RWPE2 (cell line): ENCODE data around the gene PGF.
"Not testable (repeated sequence)": the region's sequence is repeated elsewhere in the genome, so short reads cannot be mapped to it uniquely, and the experiment has no call there.

Experiments used
- ATAC-seq: fragments of 200-7000 bp; cut with Tn5 transposase; 3 replicates; pipeline ENCODE4 v1.9.1; 2021; ENCODE audit warnings: low read depth
- DNase-seq: peaks from one replicate; pipeline ENCODE4 v3.0.0-alpha.2; 2020; ENCODE audit warnings: low spot score
- H3K27ac ChIP-seq: fragments of 450-650 bp; 2 replicates; pipeline ENCODE4 v1.5.1; 2017; ENCODE audit warnings: mild to moderate bottlenecking; ENCODE audit not compliant: poor library complexity, severe bottlenecking
- H3K27me3 ChIP-seq: fragments of 250-450 bp; sonication (Bioruptor Pico); 2 replicates; pipeline ENCODE4 v1.5.1; 2021; ENCODE audit warnings: mild to moderate bottlenecking, moderate library complexity; ENCODE audit not compliant: insufficient read depth, poor library complexity, severe bottlenecking
- H3K36me3 ChIP-seq: fragments of 250-450 bp; sonication (Bioruptor Pico); 2 replicates; pipeline ENCODE4 v1.5.1; 2020; ENCODE audit warnings: low read depth, mild to moderate bottlenecking, moderate library complexity
- H3K4me1 ChIP-seq: fragments of 250-450 bp; sonication (Bioruptor Pico); 2 replicates; pipeline ENCODE4 v1.5.1; 2021; ENCODE audit warnings: mild to moderate bottlenecking, moderate library complexity; ENCODE audit not compliant: insufficient read depth, poor library complexity, severe bottlenecking
- H3K4me3 ChIP-seq: fragments of 250-450 bp; sonication (Bioruptor Pico); 2 replicates; pipeline ENCODE4 v1.5.1; 2021; ENCODE audit warnings: mild to moderate bottlenecking, moderate library complexity; ENCODE audit not compliant: severe bottlenecking
- H3K9me3 ChIP-seq: fragments of 250-450 bp; sonication (Bioruptor Pico); 2 replicates; pipeline ENCODE4 v1.5.1; 2021; ENCODE audit warnings: mild to moderate bottlenecking, moderate library complexity; ENCODE audit not compliant: severe bottlenecking
- TF ChIP-seq, protein P1 (sequence below): fragments of 450-650 bp; IDR thresholded peaks from one replicate; pipeline ENCODE4 v1.5.1; 2017; ENCODE audit warnings: mild to moderate bottlenecking, moderate library complexity; ENCODE audit not compliant: poor library complexity, severe bottlenecking

Gene PGF

DNA sequence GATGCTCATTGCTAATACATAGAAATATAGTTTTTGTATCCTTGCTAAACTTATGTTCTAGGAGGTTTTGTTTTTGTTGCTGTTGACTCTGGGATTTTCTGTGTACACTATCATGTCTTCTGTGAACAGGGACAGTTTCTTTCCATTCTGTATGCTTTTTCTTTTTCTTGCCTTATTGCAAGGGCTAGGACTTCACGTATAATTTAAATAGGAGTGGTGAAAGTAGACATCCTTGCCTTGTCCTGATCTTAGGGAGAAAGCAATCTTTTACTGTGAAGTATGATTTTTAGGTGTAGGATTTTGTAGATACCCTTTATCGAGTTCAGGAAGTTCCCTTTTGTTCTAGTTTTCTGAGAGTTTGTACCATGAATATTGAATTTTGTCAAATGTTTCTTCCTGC, 45.9 kb upstream of the PGF start:
- TF ChIP-seq, protein P1, sequence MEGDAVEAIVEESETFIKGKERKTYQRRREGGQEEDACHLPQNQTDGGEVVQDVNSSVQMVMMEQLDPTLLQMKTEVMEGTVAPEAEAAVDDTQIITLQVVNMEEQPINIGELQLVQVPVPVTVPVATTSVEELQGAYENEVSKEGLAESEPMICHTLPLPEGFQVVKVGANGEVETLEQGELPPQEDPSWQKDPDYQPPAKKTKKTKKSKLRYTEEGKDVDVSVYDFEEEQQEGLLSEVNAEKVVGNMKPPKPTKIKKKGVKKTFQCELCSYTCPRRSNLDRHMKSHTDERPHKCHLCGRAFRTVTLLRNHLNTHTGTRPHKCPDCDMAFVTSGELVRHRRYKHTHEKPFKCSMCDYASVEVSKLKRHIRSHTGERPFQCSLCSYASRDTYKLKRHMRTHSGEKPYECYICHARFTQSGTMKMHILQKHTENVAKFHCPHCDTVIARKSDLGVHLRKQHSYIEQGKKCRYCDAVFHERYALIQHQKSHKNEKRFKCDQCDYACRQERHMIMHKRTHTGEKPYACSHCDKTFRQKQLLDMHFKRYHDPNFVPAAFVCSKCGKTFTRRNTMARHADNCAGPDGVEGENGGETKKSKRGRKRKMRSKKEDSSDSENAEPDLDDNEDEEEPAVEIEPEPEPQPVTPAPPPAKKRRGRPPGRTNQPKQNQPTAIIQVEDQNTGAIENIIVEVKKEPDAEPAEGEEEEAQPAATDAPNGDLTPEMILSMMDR: no peak
- H3K27ac ChIP-seq: no peak overlapping the region
- H3K4me1 ChIP-seq: peaks cover 23% of the 10 kb centered on the region
- DNase-seq: no peak
- peaks cover 24% of the 10 kb centered on the region for H3K36me3 ChIP-seq
- no peak for ATAC-seq
- H3K9me3 ChIP-seq: no peaks in the 10 kb centered on the region
- H3K4me3 ChIP-seq: no peak overlapping the region
- no peaks in the 10 kb centered on the region for H3K27me3 ChIP-seq

DNA sequence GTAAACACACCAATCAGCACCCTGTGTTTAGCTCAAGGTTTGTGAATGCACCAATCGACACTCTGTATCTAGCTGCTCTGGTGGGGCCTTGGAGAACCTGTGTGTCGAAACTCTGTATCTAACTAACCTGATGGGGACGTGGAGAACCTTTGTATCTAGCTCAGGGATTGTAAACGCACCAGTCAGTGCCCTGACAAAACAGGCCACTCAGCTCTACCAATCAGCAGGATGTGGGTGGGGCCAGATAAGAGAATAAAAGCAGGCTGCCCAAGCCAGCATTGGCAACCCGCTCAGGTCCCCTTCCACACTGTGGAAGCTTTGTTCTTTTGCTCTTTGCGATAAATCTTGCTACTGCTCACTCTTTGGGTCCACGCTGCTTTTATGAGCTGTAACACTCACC, 40.4 kb upstream of the PGF start:
- not testable (repeated sequence) for H3K9me3 ChIP-seq, H3K36me3 ChIP-seq, H3K27ac ChIP-seq, H3K27me3 ChIP-seq, DNase-seq, ATAC-seq, H3K4me1 ChIP-seq, H3K4me3 ChIP-seq

DNA sequence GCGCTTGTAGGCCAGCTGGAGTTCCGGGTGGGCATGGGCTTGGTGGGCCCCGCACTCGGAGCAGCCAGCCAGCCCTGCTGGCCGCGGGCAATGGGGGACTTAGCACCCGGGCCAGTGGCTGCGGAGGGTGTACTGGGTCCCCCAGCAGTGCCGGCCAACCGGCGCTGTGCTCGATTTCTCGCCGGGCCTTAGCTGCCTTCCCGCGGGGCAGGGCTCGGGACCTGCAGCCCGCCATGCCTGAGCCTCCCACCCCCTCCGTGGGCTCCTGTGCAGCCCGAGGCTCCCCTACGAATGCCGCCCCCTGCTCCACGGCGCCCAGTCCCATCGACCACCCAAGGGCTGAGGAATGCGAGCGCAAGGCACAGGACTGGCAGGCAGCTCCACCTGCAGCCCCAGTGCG, 38.8 kb upstream of the PGF start:
- not testable (repeated sequence) for H3K4me1 ChIP-seq, H3K9me3 ChIP-seq, ATAC-seq, H3K4me3 ChIP-seq, DNase-seq, H3K27me3 ChIP-seq, H3K27ac ChIP-seq, H3K36me3 ChIP-seq

DNA sequence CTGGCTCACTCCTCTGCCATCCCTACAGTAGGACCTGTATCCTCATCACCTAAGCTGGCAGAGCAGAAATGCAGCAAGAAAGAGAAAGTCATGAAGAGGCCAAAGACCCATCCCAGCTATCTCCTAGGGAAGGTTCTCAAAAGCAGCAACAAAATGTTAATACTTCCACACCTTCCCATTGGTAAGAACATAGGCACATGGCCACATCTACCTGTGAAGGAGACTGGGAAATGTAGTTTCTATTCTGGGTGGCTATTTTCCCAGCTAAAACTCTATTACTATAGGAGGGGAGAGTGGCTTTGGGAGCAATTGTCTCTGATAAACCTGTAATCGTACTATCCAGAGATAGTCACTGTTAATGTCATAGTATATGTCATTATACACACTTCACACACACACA, 33.6 kb upstream of the PGF start:
- peaks cover 18% of the 10 kb centered on the region for H3K4me1 ChIP-seq
- H3K4me3 ChIP-seq: no peak overlapping the region
- ATAC-seq (no peak), DNase-seq (peak; percentile 18)
- no peaks in the 10 kb centered on the region for H3K9me3 ChIP-seq
- TF ChIP-seq, protein P1: no peak
- peak overlapping the region; percentile 53 for H3K27ac ChIP-seq
- H3K36me3 ChIP-seq: no peaks in the 10 kb centered on the region
- no peaks in the 10 kb centered on the region for H3K27me3 ChIP-seq

DNA sequence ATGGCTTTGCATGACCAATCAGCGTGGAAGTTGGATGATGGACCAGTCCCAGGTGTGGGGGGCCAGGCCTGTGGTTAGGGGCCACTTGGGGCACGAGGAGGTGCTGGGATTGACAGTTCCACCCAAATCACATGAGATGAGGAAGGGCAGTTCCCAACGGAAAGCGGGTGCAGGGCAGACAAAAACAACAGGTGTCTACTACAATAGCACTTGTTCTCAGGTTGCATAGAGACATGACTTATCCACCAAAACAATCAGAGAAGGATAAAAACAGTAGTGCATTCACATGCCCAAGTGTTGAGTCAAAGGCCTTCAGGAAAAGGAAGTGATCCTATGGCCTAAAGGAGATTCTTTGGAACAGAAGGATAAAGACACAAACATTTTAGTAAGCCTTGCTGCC, 32.7 kb upstream of the PGF start:
- Histone ChIP-seq H3K27me3 (no peaks in the 10 kb centered on the region), H3K27ac (peak overlapping the region; percentile 53), H3K9me3 (no peaks in the 10 kb centered on the region), H3K4me1 (peaks cover 21% of the 10 kb centered on the region), H3K36me3 (no peaks in the 10 kb centered on the region), H3K4me3 (no peak overlapping the region)
- ATAC-seq: peak; percentile 99
- DNase-seq: peak; percentile 74
- TF ChIP-seq, protein P1: no peak

DNA sequence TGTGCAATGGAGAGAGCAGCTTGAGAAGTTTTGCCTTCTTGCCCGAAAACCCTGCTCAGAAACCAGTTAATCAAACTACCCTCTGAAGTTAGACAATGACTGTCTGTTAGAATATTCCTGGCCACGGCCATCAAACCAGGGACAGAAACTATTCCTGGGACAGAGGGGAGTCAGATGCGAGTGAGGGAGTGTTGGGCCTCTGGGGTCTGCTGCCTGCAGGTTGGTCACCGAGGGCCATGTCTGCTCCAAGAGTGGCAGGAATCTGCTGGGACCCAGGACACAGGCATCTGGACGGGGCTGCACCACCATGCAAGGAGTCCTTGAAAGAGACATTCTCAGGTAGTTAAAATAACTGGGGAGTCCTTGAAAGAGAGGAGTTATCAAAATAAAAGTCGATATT, 30.4 kb upstream of the PGF start:
- no peaks in the 10 kb centered on the region for H3K36me3 ChIP-seq
- TF ChIP-seq, protein P1: no peak
- no peaks in the 10 kb centered on the region for H3K9me3 ChIP-seq
- DNase-seq (peak; percentile 60), ATAC-seq (no peak)
- no peaks in the 10 kb centered on the region for H3K27me3 ChIP-seq
- H3K27ac ChIP-seq: no peak overlapping the region
- no peak overlapping the region for H3K4me3 ChIP-seq
- H3K4me1 ChIP-seq: peaks cover 26% of the 10 kb centered on the region
